GM23338 (cell line): Measurements from ENCODE around the gene TGFBR3. TPM values are rescaled to one million over a fixed set of nuclear protein-coding genes. Genes with fewer than 3 reads are reported as not detected.

Experiments
- ATAC-seq: fragments of 200-7000 bp; cut with Tn5 transposase; 3 replicates; pipeline ENCODE4 v1.9.1; 2020
- DNase-seq: peaks from one replicate; pipeline ENCODE4 v3.0.0-alpha.2; 2015; ENCODE audit warnings: low spot score
- H2AFZ ChIP-seq: fragments of 200-600 bp; sonication (generic); 2 replicates; pipeline ENCODE4 v1.8.0; 2016; ENCODE audit warnings: antibody characterized with exemption, mild to moderate bottlenecking, moderate library complexity
- H3F3A ChIP-seq: fragments of 200-600 bp; sonication (generic); replicated peaks from 2 replicates; pipeline ENCODE4 v1.8.0; 2017; ENCODE audit warnings: antibody characterized with exemption, mixed run types, low read depth
- H3K27ac ChIP-seq: fragments of 200-600 bp; sonication (generic); 2 replicates; pipeline ENCODE4 v1.6.1; 2016; ENCODE audit warnings: low read depth
- H3K27me3 ChIP-seq: fragments of 200-600 bp; sonication (generic); 2 replicates; pipeline ENCODE4 v1.8.0; 2016; ENCODE audit warnings: mild to moderate bottlenecking, mixed run types, moderate library complexity; ENCODE audit not compliant: insufficient read depth
- H3K36me3 ChIP-seq: fragments of 200-600 bp; sonication (generic); 2 replicates; pipeline ENCODE4 v1.8.0; 2016; ENCODE audit warnings: mild to moderate bottlenecking; ENCODE audit not compliant: insufficient read depth
- H3K4me1 ChIP-seq: fragments of 200-600 bp; sonication (generic); 2 replicates; pipeline ENCODE4 v1.8.0; 2016; ENCODE audit warnings: mild to moderate bottlenecking, moderate library complexity; ENCODE audit not compliant: insufficient read depth
- H3K4me2 ChIP-seq: fragments of 200-600 bp; sonication (generic); 2 replicates; pipeline ENCODE4 v1.7.1; 2017; ENCODE audit warnings: mixed run types
- H3K4me3 ChIP-seq: fragments of 200-600 bp; sonication (generic); 2 replicates; pipeline ENCODE4 v1.6.1; 2016; ENCODE audit warnings: mixed run types
- H3K79me2 ChIP-seq: fragments of 200-600 bp; sonication (generic); replicated peaks from 2 replicates; pipeline ENCODE4 v1.8.0; 2017; ENCODE audit warnings: mild to moderate bottlenecking; ENCODE audit not compliant: insufficient read depth
- H3K9me2 ChIP-seq: fragments of 200-600 bp; sonication (generic); 2 replicates; pipeline ENCODE4 v1.8.0; 2017; ENCODE audit not compliant: insufficient read depth
- H4K20me1 ChIP-seq: fragments of 200-600 bp; sonication (generic); replicated peaks from 2 replicates; pipeline ENCODE4 v1.8.0; 2017; ENCODE audit warnings: mild to moderate bottlenecking; ENCODE audit not compliant: insufficient read depth
- H3K27ac Mint-ChIP-seq: 2 replicates; pipeline ENCODE4 v1.8.0; 2020; ENCODE audit warnings: inconsistent platforms, mild to moderate bottlenecking, moderate library complexity, mixed read lengths
- H3K27me3 Mint-ChIP-seq: 3 replicates; pipeline ENCODE4 v1.8.0; 2022; ENCODE audit warnings: low read depth, mild to moderate bottlenecking, moderate library complexity, mixed read lengths, inconsistent platforms; ENCODE audit not compliant: insufficient read depth, poor library complexity
- H3K36me3 Mint-ChIP-seq: 3 replicates; pipeline ENCODE4 v1.8.0; 2021; ENCODE audit warnings: low read depth, mild to moderate bottlenecking, inconsistent platforms, moderate library complexity, mixed read lengths
- H3K4me1 Mint-ChIP-seq: 3 replicates; pipeline ENCODE4 v1.8.0; 2020; ENCODE audit warnings: mild to moderate bottlenecking, inconsistent platforms, mixed read lengths
- H3K4me3 Mint-ChIP-seq: 3 replicates; pipeline ENCODE4 v1.8.0; 2021; ENCODE audit warnings: moderate library complexity, mild to moderate bottlenecking, inconsistent platforms, mixed read lengths
- H3K9me3 Mint-ChIP-seq: 3 replicates; pipeline ENCODE4 v1.8.0; 2020; ENCODE audit warnings: moderate library complexity, mild to moderate bottlenecking, inconsistent platforms, mixed read lengths
- CREB1 ChIP-seq: fragments of 250-450 bp; sonication (Bioruptor Pico); IDR thresholded peaks from 2 replicates; pipeline ENCODE4 v1.5.0; 2020; ENCODE audit warnings: low read depth, mild to moderate bottlenecking, moderate library complexity
- EZH2 ChIP-seq: fragments of 200-600 bp; sonication (generic); IDR thresholded peaks from one replicate; pipeline ENCODE4 v1.8.0; 2017; ENCODE audit warnings: antibody characterized with exemption, mild to moderate bottlenecking, low read depth; ENCODE audit not compliant: unreplicated experiment
- EZH2phosphoT487 ChIP-seq: fragments of 200-600 bp; sonication (generic); IDR thresholded peaks from one replicate; pipeline ENCODE4 v1.8.1; 2018; ENCODE audit warnings: antibody characterized with exemption; ENCODE audit not compliant: unreplicated experiment
- JUNB ChIP-seq: IDR thresholded peaks from one replicate; pipeline ENCODE4 v1.6.1; 2016; ENCODE audit warnings: antibody characterized with exemption; ENCODE audit not compliant: unreplicated experiment
- NANOG ChIP-seq: IDR thresholded peaks from 2 replicates; pipeline ENCODE4 v1.6.1; 2016; ENCODE audit warnings: antibody characterized with exemption, borderline replicate concordance
- POLR2AphosphoS5 ChIP-seq: IDR thresholded peaks from 2 replicates; pipeline ENCODE4 v1.6.1; 2016; ENCODE audit warnings: antibody characterized with exemption, low read depth
- STAT1 ChIP-seq: IDR thresholded peaks from one replicate; pipeline ENCODE4 v1.6.1; 2016; ENCODE audit warnings: antibody characterized with exemption; ENCODE audit not compliant: unreplicated experiment
- ZNF114 ChIP-seq: fragments of 250-450 bp; sonication (Bioruptor Pico); IDR thresholded peaks from 2 replicates; pipeline ENCODE4 v1.5.0; 2020; ENCODE audit warnings: mild to moderate bottlenecking, moderate library complexity
- ZNF331 ChIP-seq: fragments of 250-450 bp; sonication (Bioruptor Pico); IDR thresholded peaks from 2 replicates; pipeline ENCODE4 v1.5.0; 2020; ENCODE audit warnings: low read depth, mild to moderate bottlenecking, moderate library complexity
- polyA plus RNA-seq: library from polyadenylated mRNA; unstranded; fragments of >200 nt; fragmentation: Nextera tagmentation; extraction: Ambion mirVana; gene quantifications from 2 replicates; pipeline ENCODE4 v1.2.1, GENCODE V29; 2016
- total RNA-seq: library from RNA; depleted of rRNA; stranded (reverse); fragments of >200 nt; shearing (Covaris generic); gene quantifications from 2 replicates; pipeline ENCODE4 v1.2.3, GENCODE V29; 2014
- TF ChIP-seq, protein P1 (sequence below), 2 experiments: fragments of 200-600 bp in 1 of 2; sonication (generic) in 1 of 2; conservative IDR thresholded peaks; 2 replicates each; pipeline versions ENCODE4 v1.5.1 to v1.6.1; 2016 to 2017; ENCODE audit warnings: antibody characterized with exemption in 2 of 2, low read depth in 2 of 2, mild to moderate bottlenecking in 2 of 2, moderate library complexity in 1 of 2
- TF ChIP-seq, protein P2 (sequence below): IDR thresholded peaks from 2 replicates; pipeline ENCODE4 v1.6.1; 2016; ENCODE audit warnings: antibody characterized with exemption
- TF ChIP-seq, protein P3 (sequence below): fragments of 250-450 bp; sonication (Bioruptor Pico); IDR thresholded peaks from 2 replicates; pipeline ENCODE4 v1.5.0; 2020; ENCODE audit warnings: mild to moderate bottlenecking, moderate library complexity
- TF ChIP-seq, protein P4 (sequence below): IDR thresholded peaks from one replicate; pipeline ENCODE4 v1.6.1; 2018; ENCODE audit warnings: antibody characterized with exemption; ENCODE audit not compliant: unreplicated experiment

The TGFBR3 gene
- total and polyA plus RNA-seq, 2 experiments from 2014 or later, result 1.7 to 2.9 TPM

DNA sequence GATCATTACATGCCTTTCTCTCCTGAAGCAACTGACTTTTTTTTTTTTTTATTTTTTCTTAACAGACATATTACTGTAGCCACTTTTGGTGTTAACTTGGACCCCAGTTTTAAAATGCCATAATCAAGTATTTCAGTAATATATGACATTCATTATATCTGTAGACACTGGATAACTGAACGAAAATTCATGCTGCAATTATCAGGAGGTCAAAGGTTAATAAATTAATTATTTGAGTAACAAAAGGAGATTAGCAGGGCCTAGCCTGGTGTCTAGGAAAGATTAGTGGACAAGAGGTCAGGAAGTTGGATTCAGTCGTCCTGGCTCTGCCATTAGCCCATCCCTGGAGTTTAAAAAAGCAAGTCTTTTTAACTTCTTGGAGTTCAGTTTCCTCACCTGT lies 168.1 kb downstream of the TGFBR3 start:
- no peaks in the 10 kb centered on the region for H3K36me3 Mint-ChIP-seq
- H3F3A ChIP-seq, result no peaks in the 10 kb centered on the region
- H3K4me1 Mint-ChIP-seq, result peaks cover 16% of the 10 kb centered on the region; the same call in 2 of the 3 replicates
- H2AFZ ChIP-seq, result no peak overlapping the region
- no peak overlapping the region for H3K27ac Mint-ChIP-seq
- H4K20me1 ChIP-seq, result no peaks in the 10 kb centered on the region
- 0 out of 2 replicates have a peak, but pooled peaks cover 4% of the 10 kb centered on the region for H3K9me2 ChIP-seq
- DNase-seq (no peak), ATAC-seq (no peak)
- H3K4me2 ChIP-seq, result no peak overlapping the region
- no peaks in the 10 kb centered on the region for H3K4me1 ChIP-seq
- no peak overlapping the region for H3K4me3 ChIP-seq
- TF ChIP-seq EZH2 (no peak), ZNF331 (CRISPR knock-in tag) (no peak), CREB1 (CRISPR knock-in tag) (no peak), POLR2AphosphoS5 (no peak), JUNB (no peak), NANOG (no peak), ZNF114 (no peak), EZH2phosphoT487 (no peak), STAT1 (no peak)
- TF ChIP-seq, protein P1, sequence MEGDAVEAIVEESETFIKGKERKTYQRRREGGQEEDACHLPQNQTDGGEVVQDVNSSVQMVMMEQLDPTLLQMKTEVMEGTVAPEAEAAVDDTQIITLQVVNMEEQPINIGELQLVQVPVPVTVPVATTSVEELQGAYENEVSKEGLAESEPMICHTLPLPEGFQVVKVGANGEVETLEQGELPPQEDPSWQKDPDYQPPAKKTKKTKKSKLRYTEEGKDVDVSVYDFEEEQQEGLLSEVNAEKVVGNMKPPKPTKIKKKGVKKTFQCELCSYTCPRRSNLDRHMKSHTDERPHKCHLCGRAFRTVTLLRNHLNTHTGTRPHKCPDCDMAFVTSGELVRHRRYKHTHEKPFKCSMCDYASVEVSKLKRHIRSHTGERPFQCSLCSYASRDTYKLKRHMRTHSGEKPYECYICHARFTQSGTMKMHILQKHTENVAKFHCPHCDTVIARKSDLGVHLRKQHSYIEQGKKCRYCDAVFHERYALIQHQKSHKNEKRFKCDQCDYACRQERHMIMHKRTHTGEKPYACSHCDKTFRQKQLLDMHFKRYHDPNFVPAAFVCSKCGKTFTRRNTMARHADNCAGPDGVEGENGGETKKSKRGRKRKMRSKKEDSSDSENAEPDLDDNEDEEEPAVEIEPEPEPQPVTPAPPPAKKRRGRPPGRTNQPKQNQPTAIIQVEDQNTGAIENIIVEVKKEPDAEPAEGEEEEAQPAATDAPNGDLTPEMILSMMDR (conservative IDR thresholded peaks at IDR 0.05; ENCODE audit: low read depth in 2 of 2), result no peak
- TF ChIP-seq, protein P2, sequence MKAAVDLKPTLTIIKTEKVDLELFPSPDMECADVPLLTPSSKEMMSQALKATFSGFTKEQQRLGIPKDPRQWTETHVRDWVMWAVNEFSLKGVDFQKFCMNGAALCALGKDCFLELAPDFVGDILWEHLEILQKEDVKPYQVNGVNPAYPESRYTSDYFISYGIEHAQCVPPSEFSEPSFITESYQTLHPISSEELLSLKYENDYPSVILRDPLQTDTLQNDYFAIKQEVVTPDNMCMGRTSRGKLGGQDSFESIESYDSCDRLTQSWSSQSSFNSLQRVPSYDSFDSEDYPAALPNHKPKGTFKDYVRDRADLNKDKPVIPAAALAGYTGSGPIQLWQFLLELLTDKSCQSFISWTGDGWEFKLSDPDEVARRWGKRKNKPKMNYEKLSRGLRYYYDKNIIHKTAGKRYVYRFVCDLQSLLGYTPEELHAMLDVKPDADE, result no peak
- TF ChIP-seq, protein P3, sequence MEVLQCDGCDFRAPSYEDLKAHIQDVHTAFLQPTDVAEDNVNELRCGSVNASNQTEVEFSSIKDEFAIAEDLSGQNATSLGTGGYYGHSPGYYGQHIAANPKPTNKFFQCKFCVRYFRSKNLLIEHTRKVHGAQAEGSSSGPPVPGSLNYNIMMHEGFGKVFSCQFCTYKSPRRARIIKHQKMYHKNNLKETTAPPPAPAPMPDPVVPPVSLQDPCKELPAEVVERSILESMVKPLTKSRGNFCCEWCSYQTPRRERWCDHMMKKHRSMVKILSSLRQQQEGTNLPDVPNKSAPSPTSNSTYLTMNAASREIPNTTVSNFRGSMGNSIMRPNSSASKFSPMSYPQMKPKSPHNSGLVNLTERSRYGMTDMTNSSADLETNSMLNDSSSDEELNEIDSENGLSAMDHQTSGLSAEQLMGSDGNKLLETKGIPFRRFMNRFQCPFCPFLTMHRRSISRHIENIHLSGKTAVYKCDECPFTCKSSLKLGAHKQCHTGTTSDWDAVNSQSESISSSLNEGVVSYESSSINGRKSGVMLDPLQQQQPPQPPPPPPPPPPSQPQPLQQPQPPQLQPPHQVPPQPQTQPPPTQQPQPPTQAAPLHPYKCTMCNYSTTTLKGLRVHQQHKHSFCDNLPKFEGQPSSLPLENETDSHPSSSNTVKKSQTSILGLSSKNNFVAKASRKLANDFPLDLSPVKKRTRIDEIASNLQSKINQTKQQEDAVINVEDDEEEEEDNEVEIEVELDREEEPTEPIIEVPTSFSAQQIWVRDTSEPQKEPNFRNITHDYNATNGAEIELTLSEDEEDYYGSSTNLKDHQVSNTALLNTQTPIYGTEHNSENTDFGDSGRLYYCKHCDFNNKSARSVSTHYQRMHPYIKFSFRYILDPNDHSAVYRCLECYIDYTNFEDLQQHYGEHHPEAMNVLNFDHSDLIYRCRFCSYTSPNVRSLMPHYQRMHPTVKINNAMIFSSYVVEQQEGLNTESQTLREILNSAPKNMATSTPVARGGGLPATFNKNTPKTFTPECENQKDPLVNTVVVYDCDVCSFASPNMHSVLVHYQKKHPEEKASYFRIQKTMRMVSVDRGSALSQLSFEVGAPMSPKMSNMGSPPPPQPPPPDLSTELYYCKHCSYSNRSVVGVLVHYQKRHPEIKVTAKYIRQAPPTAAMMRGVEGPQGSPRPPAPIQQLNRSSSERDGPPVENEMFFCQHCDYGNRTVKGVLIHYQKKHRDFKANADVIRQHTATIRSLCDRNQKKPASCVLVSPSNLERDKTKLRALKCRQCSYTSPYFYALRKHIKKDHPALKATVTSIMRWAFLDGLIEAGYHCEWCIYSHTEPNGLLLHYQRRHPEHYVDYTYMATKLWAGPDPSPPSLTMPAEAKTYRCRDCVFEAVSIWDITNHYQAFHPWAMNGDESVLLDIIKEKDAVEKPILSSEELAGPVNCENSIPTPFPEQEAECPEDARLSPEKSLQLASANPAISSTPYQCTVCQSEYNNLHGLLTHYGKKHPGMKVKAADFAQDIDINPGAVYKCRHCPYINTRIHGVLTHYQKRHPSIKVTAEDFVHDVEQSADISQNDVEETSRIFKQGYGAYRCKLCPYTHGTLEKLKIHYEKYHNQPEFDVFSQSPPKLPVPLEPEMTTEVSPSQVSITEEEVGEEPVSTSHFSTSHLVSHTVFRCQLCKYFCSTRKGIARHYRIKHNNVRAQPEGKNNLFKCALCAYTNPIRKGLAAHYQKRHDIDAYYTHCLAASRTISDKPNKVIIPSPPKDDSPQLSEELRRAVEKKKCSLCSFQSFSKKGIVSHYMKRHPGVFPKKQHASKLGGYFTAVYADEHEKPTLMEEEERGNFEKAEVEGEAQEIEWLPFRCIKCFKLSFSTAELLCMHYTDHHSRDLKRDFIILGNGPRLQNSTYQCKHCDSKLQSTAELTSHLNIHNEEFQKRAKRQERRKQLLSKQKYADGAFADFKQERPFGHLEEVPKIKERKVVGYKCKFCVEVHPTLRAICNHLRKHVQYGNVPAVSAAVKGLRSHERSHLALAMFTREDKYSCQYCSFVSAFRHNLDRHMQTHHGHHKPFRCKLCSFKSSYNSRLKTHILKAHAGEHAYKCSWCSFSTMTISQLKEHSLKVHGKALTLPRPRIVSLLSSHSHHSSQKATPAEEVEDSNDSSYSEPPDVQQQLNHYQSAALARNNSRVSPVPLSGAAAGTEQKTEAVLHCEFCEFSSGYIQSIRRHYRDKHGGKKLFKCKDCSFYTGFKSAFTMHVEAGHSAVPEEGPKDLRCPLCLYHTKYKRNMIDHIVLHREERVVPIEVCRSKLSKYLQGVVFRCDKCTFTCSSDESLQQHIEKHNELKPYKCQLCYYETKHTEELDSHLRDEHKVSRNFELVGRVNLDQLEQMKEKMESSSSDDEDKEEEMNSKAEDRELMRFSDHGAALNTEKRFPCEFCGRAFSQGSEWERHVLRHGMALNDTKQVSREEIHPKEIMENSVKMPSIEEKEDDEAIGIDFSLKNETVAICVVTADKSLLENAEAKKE, result no peak
- TF ChIP-seq, protein P4, sequence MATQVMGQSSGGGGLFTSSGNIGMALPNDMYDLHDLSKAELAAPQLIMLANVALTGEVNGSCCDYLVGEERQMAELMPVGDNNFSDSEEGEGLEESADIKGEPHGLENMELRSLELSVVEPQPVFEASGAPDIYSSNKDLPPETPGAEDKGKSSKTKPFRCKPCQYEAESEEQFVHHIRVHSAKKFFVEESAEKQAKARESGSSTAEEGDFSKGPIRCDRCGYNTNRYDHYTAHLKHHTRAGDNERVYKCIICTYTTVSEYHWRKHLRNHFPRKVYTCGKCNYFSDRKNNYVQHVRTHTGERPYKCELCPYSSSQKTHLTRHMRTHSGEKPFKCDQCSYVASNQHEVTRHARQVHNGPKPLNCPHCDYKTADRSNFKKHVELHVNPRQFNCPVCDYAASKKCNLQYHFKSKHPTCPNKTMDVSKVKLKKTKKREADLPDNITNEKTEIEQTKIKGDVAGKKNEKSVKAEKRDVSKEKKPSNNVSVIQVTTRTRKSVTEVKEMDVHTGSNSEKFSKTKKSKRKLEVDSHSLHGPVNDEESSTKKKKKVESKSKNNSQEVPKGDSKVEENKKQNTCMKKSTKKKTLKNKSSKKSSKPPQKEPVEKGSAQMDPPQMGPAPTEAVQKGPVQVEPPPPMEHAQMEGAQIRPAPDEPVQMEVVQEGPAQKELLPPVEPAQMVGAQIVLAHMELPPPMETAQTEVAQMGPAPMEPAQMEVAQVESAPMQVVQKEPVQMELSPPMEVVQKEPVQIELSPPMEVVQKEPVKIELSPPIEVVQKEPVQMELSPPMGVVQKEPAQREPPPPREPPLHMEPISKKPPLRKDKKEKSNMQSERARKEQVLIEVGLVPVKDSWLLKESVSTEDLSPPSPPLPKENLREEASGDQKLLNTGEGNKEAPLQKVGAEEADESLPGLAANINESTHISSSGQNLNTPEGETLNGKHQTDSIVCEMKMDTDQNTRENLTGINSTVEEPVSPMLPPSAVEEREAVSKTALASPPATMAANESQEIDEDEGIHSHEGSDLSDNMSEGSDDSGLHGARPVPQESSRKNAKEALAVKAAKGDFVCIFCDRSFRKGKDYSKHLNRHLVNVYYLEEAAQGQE, result no peak
- H3K27me3 Mint-ChIP-seq, result no peaks in the 10 kb centered on the region
- H3K9me3 Mint-ChIP-seq, result no peaks in the 10 kb centered on the region
- H3K4me3 Mint-ChIP-seq, result no peak overlapping the region
- H3K36me3 ChIP-seq, result no peaks in the 10 kb centered on the region
- no peaks in the 10 kb centered on the region for H3K27me3 ChIP-seq
- H3K79me2 ChIP-seq, result no peaks in the 10 kb centered on the region
- no peak overlapping the region for H3K27ac ChIP-seq
